IMR-90 (cell line): ENCODE measurements around the gene CLDN6. TPM values are rescaled to one million over a fixed set of nuclear protein-coding genes. Genes with fewer than 3 reads are reported as not detected.

ENCODE experiments used
- ATAC-seq: fragments of 200-7000 bp; cut with Tn5 transposase; 2 replicates; pipeline ENCODE4 v1.9.1; 2020; ENCODE audit warnings: low read depth, mild to moderate bottlenecking, moderate library complexity
- BruUV-seq: library from RNA; stranded (reverse); fragments of 400-500 nt; replicated peaks from 2 replicates; lab custom pipeline; 2021; lab: Mats Ljungman, UMichigan
- CTCF ChIA-PET: fragments of 300-600 bp; formaldehyde crosslinking; extraction: SDS; loops from one replicate; lab custom pipeline; 2021; ENCODE audit warnings: antibody characterized with exemption; lab: Yijun Ruan, JAX
- POLR2A ChIA-PET: fragments of 300-600 bp; sonication (Branson Sonifier 250); formaldehyde crosslinking; loops from one replicate; lab custom pipeline; 2022; ENCODE audit warnings: antibody characterized with exemption; ENCODE audit not compliant: unreplicated experiment; lab: Charles Lee
- DNase-seq: peaks from one replicate; pipeline ENCODE4 v3.0.0; 2013
- H2AFZ ChIP-seq: replicated peaks from 2 replicates; pipeline ENCODE3; 2013; ENCODE audit warnings: low read length, mild to moderate bottlenecking; ENCODE audit not compliant: poor library complexity
- H2AK5ac ChIP-seq: 2 replicates; pipeline ENCODE4 v1.6.1; 2013; ENCODE audit warnings: low read depth, low read length, inconsistent platforms
- H2AK9ac ChIP-seq: replicated peaks from 2 replicates; pipeline ENCODE3; 2013; ENCODE audit warnings: mild to moderate bottlenecking, low read depth, low read length, moderate library complexity; ENCODE audit not compliant: poor library complexity
- H2BK120ac ChIP-seq: 2 replicates; pipeline ENCODE4 v1.6.1; 2013; ENCODE audit warnings: low read depth, low read length, inconsistent platforms
- H2BK15ac ChIP-seq: 3 replicates; pipeline ENCODE4 v1.6.1; 2013; ENCODE audit warnings: low read depth, low read length, inconsistent platforms
- H2BK20ac ChIP-seq: 2 replicates; pipeline ENCODE4 v1.6.1; 2013; ENCODE audit warnings: low read depth, mild to moderate bottlenecking, inconsistent platforms, low read length, moderate library complexity
- H2BK5ac ChIP-seq: 2 replicates; pipeline ENCODE4 v1.6.1; 2013; ENCODE audit warnings: mild to moderate bottlenecking, low read depth, low read length, inconsistent platforms; ENCODE audit not compliant: poor library complexity, severe bottlenecking
- H3K14ac ChIP-seq: replicated peaks from 2 replicates; pipeline ENCODE4 v1.6.1; 2013; ENCODE audit warnings: low read depth, low read length, inconsistent platforms
- H3K18ac ChIP-seq: 2 replicates; pipeline ENCODE4 v1.6.1; 2013; ENCODE audit warnings: low read depth, low read length, control low read depth
- H3K23ac ChIP-seq: 2 replicates; pipeline ENCODE4 v1.6.1; 2013; ENCODE audit warnings: low read depth, low read length, inconsistent platforms
- H3K27ac ChIP-seq: 2 replicates; pipeline ENCODE4 v1.5.1; 2013; ENCODE audit warnings: mild to moderate bottlenecking, control low read depth, low read length; ENCODE audit not compliant: insufficient read depth
- H3K27me3 ChIP-seq: 2 replicates; pipeline ENCODE4 v1.6.1; 2013; ENCODE audit warnings: low read length; ENCODE audit not compliant: control insufficient read depth, insufficient read depth
- H3K36me3 ChIP-seq: 2 replicates; pipeline ENCODE4 v1.6.1; 2013; ENCODE audit warnings: low read length, mixed read lengths; ENCODE audit not compliant: control insufficient read depth, insufficient read depth
- H3K4ac ChIP-seq: 2 replicates; pipeline ENCODE4 v1.6.1; 2013; ENCODE audit warnings: low read depth, low read length, inconsistent platforms
- H3K4me1 ChIP-seq: 2 replicates; pipeline ENCODE4 v1.6.1; 2013; ENCODE audit warnings: low read length, mixed read lengths; ENCODE audit not compliant: control insufficient read depth, insufficient read depth
- H3K4me2 ChIP-seq: 2 replicates; pipeline ENCODE4 v1.6.1; 2013; ENCODE audit warnings: low read depth, mild to moderate bottlenecking, control low read depth, low read length, moderate library complexity
- H3K4me3 ChIP-seq: 2 replicates; pipeline ENCODE4 v1.5.1; 2013; ENCODE audit warnings: low read depth, mild to moderate bottlenecking, control low read depth, low read length, moderate library complexity; ENCODE audit not compliant: insufficient read depth
- H3K56ac ChIP-seq: 2 replicates; pipeline ENCODE4 v1.6.1; 2013; ENCODE audit warnings: low read length, inconsistent platforms; ENCODE audit not compliant: insufficient read depth; ENCODE audit errors: extremely low read depth
- H3K79me1 ChIP-seq, 2 experiments: 2 replicates each; pipeline ENCODE4 v1.6.1; 2013; ENCODE audit warnings: low read length in 2 of 2, inconsistent platforms in 1 of 2, low read depth in 1 of 2
- H3K9ac ChIP-seq: 2 replicates; pipeline ENCODE4 v1.6.1; 2013; ENCODE audit warnings: low read depth, low read length, control low read depth
- H3K9me1 ChIP-seq: 2 replicates; pipeline ENCODE4 v1.6.1; 2013; ENCODE audit warnings: low read length, inconsistent platforms; ENCODE audit not compliant: insufficient read depth
- H3K9me3 ChIP-seq: 2 replicates; pipeline ENCODE4 v1.6.1; 2013; ENCODE audit warnings: low read length; ENCODE audit not compliant: control insufficient read depth, insufficient read depth
- H4K20me1 ChIP-seq: 2 replicates; pipeline ENCODE4 v1.6.1; 2013; ENCODE audit warnings: low read length, inconsistent platforms; ENCODE audit not compliant: insufficient read depth
- H4K5ac ChIP-seq: 2 replicates; pipeline ENCODE4 v1.6.1; 2013; ENCODE audit warnings: mild to moderate bottlenecking, low read depth, low read length, control low read depth
- H4K8ac ChIP-seq, 2 experiments: 2 replicates each; pipeline ENCODE4 v1.6.1; 2013; ENCODE audit warnings: low read depth in 2 of 2, low read length in 2 of 2, control low read depth in 1 of 2, inconsistent platforms in 1 of 2
- H4K91ac ChIP-seq: 2 replicates; pipeline ENCODE4 v1.6.1; 2013; ENCODE audit warnings: low read depth, low read length, inconsistent platforms; ENCODE audit not compliant: insufficient read depth
- BHLHE40 ChIP-seq: fragments of 150-350 bp; IDR thresholded peaks from 2 replicates; pipeline ENCODE4 v1.6.1; 2016; ENCODE audit warnings: mild to moderate bottlenecking, low read depth, low read length
- CEBPB ChIP-seq: IDR thresholded peaks from 2 replicates; pipeline ENCODE4 v1.6.1; 2012; ENCODE audit warnings: low read depth, low read length, improper control_type of control experiment
- FOS ChIP-seq: fragments of 150-350 bp; IDR thresholded peaks from 2 replicates; pipeline ENCODE4 v1.6.1; 2016; ENCODE audit warnings: low read depth, low read length
- MAFK ChIP-seq: IDR thresholded peaks from 2 replicates; pipeline ENCODE4 v1.6.1; 2012; ENCODE audit warnings: low read depth, low read length, improper control_type of control experiment
- MAZ ChIP-seq: IDR thresholded peaks from 2 replicates; pipeline ENCODE4 v1.6.1; 2012; ENCODE audit warnings: low read depth, mild to moderate bottlenecking, low read length, improper control_type of control experiment, moderate library complexity, borderline replicate concordance
- MXI1 ChIP-seq: IDR thresholded peaks from 2 replicates; pipeline ENCODE4 v1.6.1; 2012; ENCODE audit warnings: low read depth, mild to moderate bottlenecking, low read length, moderate library complexity, borderline replicate concordance
- NFE2L2 ChIP-seq: fragments of 150-350 bp; IDR thresholded peaks from 2 replicates; pipeline ENCODE4 v1.6.1; 2016; ENCODE audit warnings: low read depth, mild to moderate bottlenecking, low read length
- RAD21 ChIP-seq: IDR thresholded peaks from 2 replicates; pipeline ENCODE4 v1.6.1; 2012; ENCODE audit warnings: low read length, improper control_type of control experiment
- RCOR1 ChIP-seq: IDR thresholded peaks from 2 replicates; pipeline ENCODE4 v1.6.1; 2012; ENCODE audit warnings: mild to moderate bottlenecking, low read length, improper control_type of control experiment; ENCODE audit not compliant: insufficient replicate concordance
- RFX5 ChIP-seq: IDR thresholded peaks from 2 replicates; pipeline ENCODE4 v1.8.0; 2012; ENCODE audit warnings: low read depth, mild to moderate bottlenecking, low read length, moderate library complexity
- SMC3 ChIP-seq: fragments of 150-350 bp; IDR thresholded peaks from 2 replicates; pipeline ENCODE4 v1.6.1; 2016; ENCODE audit warnings: low read depth, mild to moderate bottlenecking, antibody characterized with exemption, low read length, moderate library complexity
- WGBS, 2 experiments: methylation state at CpG; one replicate each; pipeline versions ENCODE4 v1.1.5 to v1.1.7; 2013; ENCODE audit warnings: missing lambda C conversion rate in 2 of 2; ENCODE audit not compliant: insufficient read length in 1 of 2; ENCODE audit errors: extremely low coverage in 2 of 2; 5-methylcytosine and 5-hydroxymethylcytosine counted together
- dilution Hi-C: fragments of 300-500 bp; cut with HindIII; formaldehyde crosslinking; loops from one replicate; pipeline ENCODE4 v1.14.3; 2018; ENCODE audit warnings: low sequenced_read_pairs; ENCODE audit not compliant: unreplicated experiment
- in situ Hi-C: fragments of 300-500 bp; cut with MboI; formaldehyde crosslinking; loops from 3 replicates; pipeline ENCODE4 v1.14.3; 2019; ENCODE audit warnings: low sequenced_read_pairs, inconsistent platforms, mixed read lengths
- intact Hi-C: fragments of 100-400 bp; cut with micrococcal nuclease; formaldehyde crosslinking; loops from 2 replicates; pipeline ENCODE4 v1.10.0; 2022
- polyA plus RNA-seq, 3 experiments: library from polyadenylated mRNA; depleted of rRNA; stranded (reverse); fragments of >200 nt; gene quantifications; 2 replicates each; pipeline ENCODE4 v1.2.3, GENCODE V29; 2012; ENCODE audit warnings: low replicate concordance in 1 of 3
- total RNA-seq: library from RNA; depleted of rRNA; stranded (reverse); fragments of >200 nt; gene quantifications from 2 replicates; pipeline ENCODE4 v1.2.3, GENCODE V29; 2012
- TF ChIP-seq, protein P1 (sequence below): fragments of 150-350 bp; IDR thresholded peaks from 2 replicates; pipeline ENCODE4 v1.6.1; 2017; ENCODE audit warnings: mild to moderate bottlenecking, antibody characterized with exemption, low read length, low read depth
- TF ChIP-seq, protein P2 (sequence below): fragments of 150-350 bp; IDR thresholded peaks from 2 replicates; pipeline ENCODE4 v1.6.1; 2016; ENCODE audit warnings: low read depth, mild to moderate bottlenecking, low read length, moderate library complexity, borderline replicate concordance

The CLDN6 gene
- total and polyA plus RNA-seq, 2 of the 4 experiments (the other 2 are of a cell fraction), result 0.14 TPM; not detected in 1

DNA sequence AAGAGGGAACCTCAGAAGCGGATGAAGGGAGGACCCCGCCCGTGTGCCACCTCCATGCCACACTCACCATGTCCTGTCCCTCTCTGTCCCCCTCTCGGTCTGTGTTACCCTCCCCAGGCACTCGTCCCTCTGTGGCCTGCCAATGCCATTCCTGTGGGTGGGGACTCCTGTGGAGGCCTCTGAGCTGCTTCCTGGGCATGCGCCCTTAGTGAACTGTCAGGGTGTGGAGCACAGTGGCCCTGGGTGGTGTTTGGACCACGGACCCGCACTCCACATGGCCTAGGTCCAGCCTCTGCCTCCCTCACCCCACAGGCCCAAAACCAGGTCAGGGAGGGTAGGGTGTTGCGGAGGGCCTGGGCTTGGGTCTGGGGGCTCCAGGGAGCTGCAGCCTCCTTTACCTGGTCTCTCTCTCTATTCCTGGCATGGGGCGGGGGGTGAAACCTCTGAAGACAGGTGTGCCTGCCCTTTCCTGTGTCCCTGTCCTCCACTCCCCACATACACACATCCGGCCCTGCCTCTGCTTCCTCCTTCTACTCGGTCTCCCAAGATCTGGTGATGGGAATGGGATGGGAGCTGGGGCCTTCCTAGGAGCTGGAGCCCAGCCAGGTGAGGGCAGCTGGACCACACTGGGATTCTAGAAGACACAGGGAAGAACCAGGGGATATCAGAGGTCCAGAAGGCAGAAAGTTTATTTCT lies 26.3 kb downstream of the CLDN6 start:
- POLR2A ChIA-PET, result no interaction called here
- no peak for ATAC-seq
- dilution Hi-C loops, result no loop called here

More for the DNA sequence above, 26.3 kb downstream of the CLDN6 start:
- CTCF ChIA-PET, result no interaction called here
- no peak overlapping the region for H2AFZ ChIP-seq
- BruUV-seq, result no TSS peak
- no peak overlapping the region for H2BK120ac ChIP-seq
- DNase-seq, result no peak
- no peak overlapping the region for H2BK20ac ChIP-seq
- H3K56ac ChIP-seq, result no peak overlapping the region
- H3K4ac ChIP-seq, result no peak overlapping the region
- no peak overlapping the region for H3K23ac ChIP-seq
- H3K27ac ChIP-seq, result no peak overlapping the region
- in situ Hi-C loops, result no loop called here
- H3K27me3 ChIP-seq, result peaks cover 36% of the 10 kb centered on the region
- H3K4me3 ChIP-seq, result no peak overlapping the region
- H4K8ac ChIP-seq, result no peak overlapping the region
- no peak overlapping the region for H2AK5ac ChIP-seq
- intact Hi-C loops, result no loop called here
- no peaks in the 10 kb centered on the region for H3K9me1 ChIP-seq
- H2BK5ac ChIP-seq, result no peak overlapping the region
- no peak overlapping the region for H2AK9ac ChIP-seq
- no peaks in the 10 kb centered on the region for H3K79me1 ChIP-seq
- no peak overlapping the region for H3K18ac ChIP-seq
- H4K20me1 ChIP-seq, result no peaks in the 10 kb centered on the region
- WGBS, 2 experiments, result no CpG with 5 or more reads among the region's 12 CpGs
- H4K5ac ChIP-seq, result no peak overlapping the region
- no peak overlapping the region for H3K4me2 ChIP-seq
- H3K9me3 ChIP-seq, result no peaks in the 10 kb centered on the region
- H3K9ac ChIP-seq, result no peak overlapping the region
- H4K91ac ChIP-seq, result no peak overlapping the region
- H3K14ac ChIP-seq, result no peak overlapping the region
- no peaks in the 10 kb centered on the region for H3K4me1 ChIP-seq
- no peaks in the 10 kb centered on the region for H3K36me3 ChIP-seq
- H2BK15ac ChIP-seq, result no peak overlapping the region
- TF ChIP-seq MAFK (no peak), NFE2L2 (no peak), RAD21 (no peak), CEBPB (no peak), MAZ (no peak), FOS (no peak), BHLHE40 (no peak), RCOR1 (no peak), RFX5 (no peak), SMC3 (no peak), MXI1 (no peak)
- TF ChIP-seq, protein P1, sequence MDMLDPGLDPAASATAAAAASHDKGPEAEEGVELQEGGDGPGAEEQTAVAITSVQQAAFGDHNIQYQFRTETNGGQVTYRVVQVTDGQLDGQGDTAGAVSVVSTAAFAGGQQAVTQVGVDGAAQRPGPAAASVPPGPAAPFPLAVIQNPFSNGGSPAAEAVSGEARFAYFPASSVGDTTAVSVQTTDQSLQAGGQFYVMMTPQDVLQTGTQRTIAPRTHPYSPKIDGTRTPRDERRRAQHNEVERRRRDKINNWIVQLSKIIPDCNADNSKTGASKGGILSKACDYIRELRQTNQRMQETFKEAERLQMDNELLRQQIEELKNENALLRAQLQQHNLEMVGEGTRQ, result no peak
- TF ChIP-seq, protein P2, sequence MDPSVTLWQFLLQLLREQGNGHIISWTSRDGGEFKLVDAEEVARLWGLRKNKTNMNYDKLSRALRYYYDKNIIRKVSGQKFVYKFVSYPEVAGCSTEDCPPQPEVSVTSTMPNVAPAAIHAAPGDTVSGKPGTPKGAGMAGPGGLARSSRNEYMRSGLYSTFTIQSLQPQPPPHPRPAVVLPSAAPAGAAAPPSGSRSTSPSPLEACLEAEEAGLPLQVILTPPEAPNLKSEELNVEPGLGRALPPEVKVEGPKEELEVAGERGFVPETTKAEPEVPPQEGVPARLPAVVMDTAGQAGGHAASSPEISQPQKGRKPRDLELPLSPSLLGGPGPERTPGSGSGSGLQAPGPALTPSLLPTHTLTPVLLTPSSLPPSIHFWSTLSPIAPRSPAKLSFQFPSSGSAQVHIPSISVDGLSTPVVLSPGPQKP, result no peak
